Mesendoderm (in vitro differentiated cells): ENCODE measurements around the gene RASAL2.

Experiments
- DNase-seq: peaks from one replicate; pipeline ENCODE4 v3.0.0; 2013
- H2AK5ac ChIP-seq: 2 replicates; pipeline ENCODE4 v1.6.1; 2013; ENCODE audit warnings: low read length, inconsistent platforms
- H2BK120ac ChIP-seq: 2 replicates; pipeline ENCODE4 v1.6.1; 2013; ENCODE audit warnings: low read depth, mild to moderate bottlenecking, low read length, moderate library complexity, mixed read lengths
- H2BK15ac ChIP-seq: replicated peaks from 2 replicates; pipeline ENCODE4 v1.6.1; 2013; ENCODE audit warnings: low read depth, mild to moderate bottlenecking, moderate library complexity
- H2BK5ac ChIP-seq: 2 replicates; pipeline ENCODE4 v1.6.1; 2013; ENCODE audit warnings: low read length, inconsistent platforms
- H3K18ac ChIP-seq: 2 replicates; pipeline ENCODE4 v1.6.1; 2013; ENCODE audit warnings: mild to moderate bottlenecking, low read length, mixed read lengths
- H3K23ac ChIP-seq: one replicate; pipeline ENCODE4 v1.6.1; 2013; ENCODE audit warnings: low read length
- H3K27ac ChIP-seq: 2 replicates; pipeline ENCODE4 v1.5.1; 2013; ENCODE audit warnings: low read depth, mild to moderate bottlenecking, inconsistent platforms, low read length, moderate library complexity
- H3K27me3 ChIP-seq: 2 replicates; pipeline ENCODE4 v1.6.1; 2013; ENCODE audit warnings: low read length, control low read depth, mild to moderate bottlenecking, inconsistent platforms; ENCODE audit not compliant: insufficient read depth, poor library complexity
- H3K36me3 ChIP-seq: 2 replicates; pipeline ENCODE4 v1.6.1; 2013; ENCODE audit warnings: low read length, inconsistent platforms; ENCODE audit not compliant: control insufficient read depth, insufficient read depth
- H3K4ac ChIP-seq: one replicate; pipeline ENCODE4 v1.6.1; 2013; ENCODE audit warnings: low read depth, mild to moderate bottlenecking, low read length, moderate library complexity
- H3K4me1 ChIP-seq: 2 replicates; pipeline ENCODE4 v1.6.1; 2013; ENCODE audit warnings: low read depth, low read length, inconsistent platforms; ENCODE audit not compliant: control insufficient read depth
- H3K4me2 ChIP-seq: 2 replicates; pipeline ENCODE4 v1.6.1; 2013; ENCODE audit warnings: low read length
- H3K4me3 ChIP-seq: 2 replicates; pipeline ENCODE4 v1.5.1; 2013; ENCODE audit warnings: mild to moderate bottlenecking, low read length
- H3K56ac ChIP-seq: one replicate; pipeline ENCODE4 v1.6.1; 2013; ENCODE audit warnings: low read length
- H3K79me1 ChIP-seq: 2 replicates; pipeline ENCODE4 v1.6.1; 2013; ENCODE audit warnings: low read length, inconsistent platforms
- H3K79me2 ChIP-seq: 2 replicates; pipeline ENCODE4 v1.6.1; 2013; ENCODE audit warnings: mild to moderate bottlenecking, low read length; ENCODE audit not compliant: control insufficient read depth, insufficient read depth
- H3K9ac ChIP-seq: 2 replicates; pipeline ENCODE4 v1.6.1; 2013; ENCODE audit warnings: low read length, inconsistent platforms
- H4K5ac ChIP-seq: one replicate; pipeline ENCODE4 v1.6.1; 2013; ENCODE audit warnings: low read length
- H4K8ac ChIP-seq: one replicate; pipeline ENCODE4 v1.6.1; 2013; ENCODE audit warnings: low read depth, mild to moderate bottlenecking, control low read depth, low read length, moderate library complexity
- WGBS: extraction: QIAGEN DNeasy Blood & Tissue Kit; methylation state at CpG from one replicate; pipeline ENCODE4 v1.1.7; 2013; ENCODE audit warnings: low lambda C conversion rate, missing lambda C conversion rate; ENCODE audit not compliant: insufficient coverage; ENCODE audit errors: extremely low coverage; 5-methylcytosine and 5-hydroxymethylcytosine counted together

Gene RASAL2

DNA sequence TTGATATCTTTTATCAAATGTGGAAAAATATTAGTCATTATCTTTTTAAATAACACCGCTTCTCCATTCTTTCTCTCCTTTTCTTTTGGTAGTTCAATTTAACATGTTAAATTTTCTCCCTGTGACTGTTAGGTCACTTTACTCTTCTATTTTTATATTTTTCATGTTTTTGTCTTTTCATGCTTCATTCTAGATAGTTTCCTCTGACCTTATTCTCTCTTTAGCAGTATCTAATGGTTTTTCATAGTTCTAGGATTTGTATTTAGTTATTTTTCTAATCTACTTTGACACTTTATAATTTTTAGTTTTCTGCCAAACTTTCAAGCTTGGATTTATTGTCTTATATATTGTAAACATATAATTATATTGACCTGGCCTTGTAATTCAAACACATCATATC lies 116.0 kb downstream of the RASAL2 start:
- Histone ChIP-seq H4K5ac (no peak overlapping the region), H3K27me3 (no peaks in the 10 kb centered on the region), H2BK15ac (no peak overlapping the region), H2AK5ac (no peak overlapping the region), H4K8ac (no peak overlapping the region), H2BK120ac (no peak overlapping the region), H3K79me2 (no peaks in the 10 kb centered on the region), H3K4me3 (no peak overlapping the region), H3K79me1 (peaks cover 4% of the 10 kb centered on the region), H3K23ac (no peak overlapping the region), H3K36me3 (no peaks in the 10 kb centered on the region), H3K18ac (no peak overlapping the region), H3K27ac (no peak overlapping the region), H3K4ac (no peak overlapping the region), H3K9ac (no peak overlapping the region), H3K4me1 (no peaks in the 10 kb centered on the region), H3K56ac (no peak overlapping the region), H3K4me2 (no peak overlapping the region), H2BK5ac (no peak overlapping the region)
- DNase-seq = no peak
- no CpG with 5 or more reads among the region's 1 CpG for WGBS

DNA sequence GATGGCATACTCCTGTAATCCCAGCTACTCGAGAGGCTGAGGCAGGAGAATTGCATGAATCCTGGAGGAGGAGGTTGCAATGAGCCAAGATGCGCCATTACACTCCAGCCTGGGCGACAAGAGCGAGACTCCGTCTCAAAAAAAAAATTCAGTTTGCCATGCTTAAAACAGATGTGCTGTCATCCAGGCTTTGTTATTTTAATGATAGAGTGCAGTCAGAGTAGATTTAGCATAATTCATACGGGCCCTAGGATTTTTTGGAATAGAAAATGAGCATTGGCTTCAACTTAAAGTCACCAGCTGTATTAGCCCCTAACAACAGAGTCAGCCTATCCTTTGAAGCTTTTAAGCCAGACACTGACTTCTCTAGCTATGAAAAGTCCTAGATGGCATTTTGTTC lies 124.6 kb downstream of the RASAL2 start:
- Histone ChIP-seq H3K27me3 (no peaks in the 10 kb centered on the region), H4K8ac (no peak overlapping the region), H3K79me1 (peaks cover 2% of the 10 kb centered on the region), H2BK5ac (no peak overlapping the region), H3K56ac (no peak overlapping the region), H3K27ac (no peak overlapping the region), H2BK15ac (no peak overlapping the region), H3K4me1 (no peaks in the 10 kb centered on the region), H3K23ac (no peak overlapping the region), H2AK5ac (no peak overlapping the region), H4K5ac (no peak overlapping the region), H3K79me2 (no peaks in the 10 kb centered on the region), H3K18ac (no peak overlapping the region), H3K4me2 (no peak overlapping the region), H2BK120ac (no peak overlapping the region), H3K36me3 (no peaks in the 10 kb centered on the region), H3K9ac (no peak overlapping the region), H3K4ac (no peak overlapping the region), H3K4me3 (no peak overlapping the region)
- DNase-seq = no peak
- no CpG with 5 or more reads among the region's 6 CpGs for WGBS

DNA sequence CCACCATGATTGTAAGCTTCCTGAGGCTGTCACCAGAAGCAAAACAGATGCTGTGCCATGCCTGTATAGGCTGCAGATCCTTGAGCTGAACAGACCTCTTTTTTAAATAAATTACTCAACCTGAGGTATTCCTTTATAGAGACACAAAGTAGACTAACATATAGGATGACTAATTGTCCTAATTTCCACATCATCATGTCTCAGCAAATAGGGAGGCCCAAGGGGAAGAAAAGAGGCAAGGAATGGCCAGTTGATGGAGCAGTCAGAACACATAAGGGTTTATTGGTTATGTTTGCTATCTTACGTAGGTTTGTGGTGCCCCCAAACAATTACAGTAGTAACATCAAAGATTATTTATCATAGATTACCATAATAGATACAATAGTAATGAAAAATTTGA lies 126.2 kb downstream of the RASAL2 start:
- Histone ChIP-seq H2BK5ac (no peak overlapping the region), H2BK15ac (no peak overlapping the region), H2BK120ac (no peak overlapping the region), H3K4me1 (no peaks in the 10 kb centered on the region), H3K4me2 (no peak overlapping the region), H4K5ac (no peak overlapping the region), H2AK5ac (no peak overlapping the region), H3K27me3 (no peaks in the 10 kb centered on the region), H3K4ac (no peak overlapping the region), H3K27ac (no peak overlapping the region), H3K36me3 (no peaks in the 10 kb centered on the region), H3K79me1 (peaks cover 2% of the 10 kb centered on the region), H3K79me2 (no peaks in the 10 kb centered on the region), H3K23ac (no peak overlapping the region), H3K4me3 (no peak overlapping the region), H3K9ac (no peak overlapping the region), H3K18ac (no peak overlapping the region), H3K56ac (no peak overlapping the region), H4K8ac (no peak overlapping the region)
- DNase-seq = no peak
- WGBS = no CpG with 5 or more reads among the region's 1 CpG

DNA sequence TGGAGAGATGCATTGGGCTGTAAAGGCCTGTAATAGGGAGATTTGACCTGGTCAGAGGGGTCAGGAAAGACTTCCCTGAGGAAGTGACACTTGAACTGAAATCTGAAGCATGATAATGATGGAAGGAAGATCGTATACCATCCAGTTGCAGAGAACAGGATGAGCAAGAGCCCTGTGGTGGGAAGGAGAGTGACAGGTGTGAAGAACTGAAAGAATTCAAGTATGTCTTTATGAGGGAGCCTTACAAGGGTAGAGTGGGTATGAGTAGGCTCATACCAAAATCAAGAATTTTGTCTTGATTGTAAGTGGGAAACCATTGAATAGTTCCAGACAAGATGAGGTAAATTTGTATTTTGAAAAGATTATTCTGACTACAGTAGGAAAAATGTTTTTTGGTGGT lies 129.4 kb downstream of the RASAL2 start:
- Histone ChIP-seq H2AK5ac (no peak overlapping the region), H3K36me3 (no peaks in the 10 kb centered on the region), H3K4me3 (no peak overlapping the region), H3K79me2 (no peaks in the 10 kb centered on the region), H2BK5ac (no peak overlapping the region), H3K27ac (no peak overlapping the region), H3K79me1 (peaks cover 2% of the 10 kb centered on the region), H3K18ac (no peak overlapping the region), H2BK120ac (no peak overlapping the region), H3K9ac (no peak overlapping the region), H3K4me1 (no peaks in the 10 kb centered on the region), H4K8ac (no peak overlapping the region), H3K56ac (no peak overlapping the region), H3K23ac (no peak overlapping the region), H3K4me2 (no peak overlapping the region), H3K4ac (no peak overlapping the region), H2BK15ac (no peak overlapping the region), H3K27me3 (no peaks in the 10 kb centered on the region), H4K5ac (no peak overlapping the region)
- no peak for DNase-seq
- WGBS = no CpG with 5 or more reads among the region's 1 CpG

DNA sequence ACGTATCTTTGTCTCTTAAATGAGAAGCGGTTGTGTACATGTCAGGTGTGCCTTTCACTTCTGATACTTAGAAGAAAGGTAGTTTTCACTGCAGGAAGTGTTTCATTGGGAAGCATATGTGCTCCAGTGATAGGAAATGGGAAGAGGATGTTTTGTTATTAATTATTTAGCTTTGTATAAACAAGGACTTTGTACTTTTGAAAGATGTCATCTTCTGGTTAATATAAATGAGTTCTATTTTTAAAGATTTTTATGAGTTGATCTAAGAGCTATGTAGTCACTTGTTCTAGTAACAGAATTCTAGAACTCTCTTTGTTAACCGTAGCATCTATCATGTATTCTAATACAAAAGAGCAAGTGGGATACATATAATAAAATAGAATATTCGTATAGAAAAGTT lies 130.5 kb downstream of the RASAL2 start:
- Histone ChIP-seq H3K4me2 (no peak overlapping the region), H4K8ac (no peak overlapping the region), H4K5ac (no peak overlapping the region), H3K9ac (no peak overlapping the region), H3K27ac (no peak overlapping the region), H3K4me1 (no peaks in the 10 kb centered on the region), H3K79me2 (no peaks in the 10 kb centered on the region), H3K79me1 (peaks cover 2% of the 10 kb centered on the region), H3K4ac (no peak overlapping the region), H2BK120ac (no peak overlapping the region), H3K56ac (no peak overlapping the region), H2AK5ac (no peak overlapping the region), H3K18ac (no peak overlapping the region), H3K23ac (no peak overlapping the region), H2BK15ac (no peak overlapping the region), H3K27me3 (no peaks in the 10 kb centered on the region), H3K4me3 (no peak overlapping the region), H2BK5ac (no peak overlapping the region), H3K36me3 (no peaks in the 10 kb centered on the region)
- WGBS = no CpG with 5 or more reads among the region's 4 CpGs
- no peak for DNase-seq

DNA sequence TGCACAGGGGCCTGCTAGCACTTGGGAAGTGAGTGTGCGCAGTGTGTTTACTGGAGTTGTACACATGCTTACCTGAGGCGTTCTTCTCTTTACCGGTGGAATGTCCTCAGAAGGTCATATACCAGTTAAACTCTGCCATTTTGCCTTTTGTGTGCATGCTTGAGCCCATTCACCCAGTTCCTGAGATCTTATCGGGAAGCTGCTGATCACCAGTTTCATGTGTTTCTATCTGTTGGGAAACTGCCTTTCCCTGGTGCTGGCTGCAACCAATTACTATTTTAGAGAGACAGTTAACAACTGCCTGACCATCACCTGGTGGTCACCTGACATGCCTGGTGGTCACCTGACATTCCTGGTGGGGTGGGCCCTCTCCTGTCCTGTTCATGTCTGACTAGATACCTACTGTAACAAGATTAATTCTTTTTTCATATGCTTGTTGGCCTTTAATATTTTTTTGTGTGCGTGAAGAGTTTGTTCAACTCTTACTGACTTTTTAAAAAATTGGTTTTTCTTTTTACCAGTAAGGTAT lies 137.0 kb downstream of the RASAL2 start:
- Histone ChIP-seq H2BK5ac (no peak overlapping the region), H3K4ac (peak overlapping the region; percentile 31), H2BK120ac (no peak overlapping the region), H3K4me2 (no peak overlapping the region), H3K27ac (no peak overlapping the region), H2AK5ac (no peak overlapping the region), H3K79me1 (no peaks in the 10 kb centered on the region), H3K79me2 (no peaks in the 10 kb centered on the region), H3K9ac (no peak overlapping the region), H3K4me3 (no peak overlapping the region), H3K56ac (no peak overlapping the region), H4K8ac (no peak overlapping the region), H3K18ac (no peak overlapping the region), H3K27me3 (no peaks in the 10 kb centered on the region), H3K4me1 (no peaks in the 10 kb centered on the region), H2BK15ac (no peak overlapping the region), H3K23ac (no peak overlapping the region), H3K36me3 (no peaks in the 10 kb centered on the region), H4K5ac (no peak overlapping the region)
- no CpG with 5 or more reads among the region's 5 CpGs for WGBS
- no peak for DNase-seq
